SK-N-SH (cell line): ENCODE data around the gene DPY19L1.
"Not testable (repeated sequence)": the region's sequence is repeated elsewhere in the genome, so short reads cannot be mapped to it uniquely, and the experiment has no call there.

ENCODE experiments used
- CHD2 ChIP-seq: fragments of 150-350 bp; IDR thresholded peaks from 2 replicates; pipeline ENCODE4 v1.6.1; 2018; ENCODE audit warnings: low read length; ENCODE audit not compliant: partially characterized antibody
- CTCF ChIP-seq: fragments of 200-600 bp; sonication (generic); IDR thresholded peaks from 2 replicates; pipeline ENCODE4 v1.6.1; 2017; ENCODE audit warnings: antibody characterized with exemption, mild to moderate bottlenecking, moderate library complexity
- POLR2AphosphoS5 ChIP-seq: IDR thresholded peaks from 2 replicates; pipeline ENCODE4 v1.6.1; 2012; ENCODE audit warnings: low read depth, low read length
- USF1 ChIP-seq: IDR thresholded peaks from 2 replicates; pipeline ENCODE4 v1.4.0; 2012; ENCODE audit warnings: low read depth, borderline replicate concordance
- USF2 ChIP-seq: fragments of 150-350 bp; IDR thresholded peaks from 2 replicates; pipeline ENCODE4 v1.6.1; 2017; ENCODE audit warnings: antibody characterized with exemption, low read length, low read depth, borderline replicate concordance

GRCh38 chr7:34967818-34968217 lies 69.5 kb downstream of the DPY19L1 start:
- not testable (repeated sequence) for TF ChIP-seq USF2, CTCF, POLR2AphosphoS5, CHD2, USF1
